ENCODE results near the gene ABCA3.

DNA sequence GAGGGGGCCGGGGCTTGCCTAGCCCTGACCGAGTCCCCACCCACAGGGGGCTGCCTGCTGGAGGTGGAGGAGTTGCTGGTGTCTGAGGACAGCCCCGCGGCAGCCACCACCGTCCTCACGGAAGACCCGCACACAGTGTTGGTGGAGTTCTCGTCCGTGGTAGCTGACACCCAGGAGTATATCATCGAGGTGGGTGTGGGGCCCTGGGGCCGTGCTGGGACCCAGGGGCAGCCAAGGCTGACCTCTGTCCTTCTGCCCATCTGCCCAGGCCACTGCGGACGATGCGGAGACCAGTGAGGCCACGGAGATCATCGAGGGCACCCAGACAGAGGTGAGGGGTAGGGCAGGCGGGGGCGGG lies 105.7 kb downstream of the ABCA3 start:
- TF ChIP-seq, protein P1, sequence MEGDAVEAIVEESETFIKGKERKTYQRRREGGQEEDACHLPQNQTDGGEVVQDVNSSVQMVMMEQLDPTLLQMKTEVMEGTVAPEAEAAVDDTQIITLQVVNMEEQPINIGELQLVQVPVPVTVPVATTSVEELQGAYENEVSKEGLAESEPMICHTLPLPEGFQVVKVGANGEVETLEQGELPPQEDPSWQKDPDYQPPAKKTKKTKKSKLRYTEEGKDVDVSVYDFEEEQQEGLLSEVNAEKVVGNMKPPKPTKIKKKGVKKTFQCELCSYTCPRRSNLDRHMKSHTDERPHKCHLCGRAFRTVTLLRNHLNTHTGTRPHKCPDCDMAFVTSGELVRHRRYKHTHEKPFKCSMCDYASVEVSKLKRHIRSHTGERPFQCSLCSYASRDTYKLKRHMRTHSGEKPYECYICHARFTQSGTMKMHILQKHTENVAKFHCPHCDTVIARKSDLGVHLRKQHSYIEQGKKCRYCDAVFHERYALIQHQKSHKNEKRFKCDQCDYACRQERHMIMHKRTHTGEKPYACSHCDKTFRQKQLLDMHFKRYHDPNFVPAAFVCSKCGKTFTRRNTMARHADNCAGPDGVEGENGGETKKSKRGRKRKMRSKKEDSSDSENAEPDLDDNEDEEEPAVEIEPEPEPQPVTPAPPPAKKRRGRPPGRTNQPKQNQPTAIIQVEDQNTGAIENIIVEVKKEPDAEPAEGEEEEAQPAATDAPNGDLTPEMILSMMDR (IDR thresholded peaks at IDR 0.05; ENCODE audit: low read length), result no peak
- TF ChIP-seq EZH2 (IDR thresholded peaks at IDR 0.05; ENCODE audit: borderline replicate concordance, low read length), result no peak

All from OCI-LY1 (cell line).